GM12873 (cell line): ENCODE measurements around the gene MLH3.

Source experiments
- TF ChIP-seq, protein P1 (sequence below): IDR thresholded peaks from 2 replicates; pipeline ENCODE4 v1.5.1; 2012; ENCODE audit warnings: low read depth, mild to moderate bottlenecking, moderate library complexity, low read length, control low read depth; ENCODE audit not compliant: insufficient read depth; ENCODE audit errors: missing control alignments

The MLH3 gene

DNA sequence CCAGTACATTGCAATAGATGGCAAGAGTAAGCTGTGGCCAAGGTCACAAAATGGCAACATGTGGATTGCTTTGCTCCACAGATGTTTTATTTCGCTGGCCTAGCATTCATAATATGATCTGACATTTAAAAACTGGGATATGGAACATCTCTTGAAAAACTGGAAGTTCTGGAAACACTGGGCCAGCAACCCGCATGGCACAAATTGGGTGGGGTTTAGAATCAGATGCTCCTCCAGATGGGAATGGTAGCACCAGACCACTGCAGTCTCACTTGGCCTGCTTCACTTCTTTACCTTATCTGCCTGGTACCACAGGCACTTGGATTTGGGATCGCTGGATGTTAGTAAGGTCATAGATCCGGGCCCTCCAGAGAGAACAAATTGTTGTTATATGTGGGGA is 28.3 kb upstream of the MLH3 start:
- TF ChIP-seq, protein P1, sequence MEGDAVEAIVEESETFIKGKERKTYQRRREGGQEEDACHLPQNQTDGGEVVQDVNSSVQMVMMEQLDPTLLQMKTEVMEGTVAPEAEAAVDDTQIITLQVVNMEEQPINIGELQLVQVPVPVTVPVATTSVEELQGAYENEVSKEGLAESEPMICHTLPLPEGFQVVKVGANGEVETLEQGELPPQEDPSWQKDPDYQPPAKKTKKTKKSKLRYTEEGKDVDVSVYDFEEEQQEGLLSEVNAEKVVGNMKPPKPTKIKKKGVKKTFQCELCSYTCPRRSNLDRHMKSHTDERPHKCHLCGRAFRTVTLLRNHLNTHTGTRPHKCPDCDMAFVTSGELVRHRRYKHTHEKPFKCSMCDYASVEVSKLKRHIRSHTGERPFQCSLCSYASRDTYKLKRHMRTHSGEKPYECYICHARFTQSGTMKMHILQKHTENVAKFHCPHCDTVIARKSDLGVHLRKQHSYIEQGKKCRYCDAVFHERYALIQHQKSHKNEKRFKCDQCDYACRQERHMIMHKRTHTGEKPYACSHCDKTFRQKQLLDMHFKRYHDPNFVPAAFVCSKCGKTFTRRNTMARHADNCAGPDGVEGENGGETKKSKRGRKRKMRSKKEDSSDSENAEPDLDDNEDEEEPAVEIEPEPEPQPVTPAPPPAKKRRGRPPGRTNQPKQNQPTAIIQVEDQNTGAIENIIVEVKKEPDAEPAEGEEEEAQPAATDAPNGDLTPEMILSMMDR: no peak

DNA sequence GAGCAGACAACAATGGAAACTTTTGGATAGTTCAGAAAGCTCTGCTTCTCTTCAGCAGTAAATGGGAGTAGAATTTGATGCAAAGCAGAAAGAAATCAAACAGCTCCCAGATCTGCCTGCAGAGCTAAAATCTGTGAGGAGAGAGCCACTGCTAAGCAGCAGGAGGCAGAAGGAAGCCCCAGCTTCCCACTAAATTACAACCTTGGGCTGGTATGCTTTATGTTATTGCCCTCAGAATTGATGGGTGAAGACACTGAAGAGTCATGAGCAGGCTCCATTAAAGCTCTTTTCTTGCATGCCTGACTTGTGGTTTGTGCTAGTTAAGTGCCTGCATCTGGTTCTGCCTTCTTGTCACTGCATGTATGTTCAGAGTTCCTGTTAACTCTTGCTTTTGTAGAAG is 26.5 kb upstream of the MLH3 start:
- TF ChIP-seq, protein P1: no peak

DNA sequence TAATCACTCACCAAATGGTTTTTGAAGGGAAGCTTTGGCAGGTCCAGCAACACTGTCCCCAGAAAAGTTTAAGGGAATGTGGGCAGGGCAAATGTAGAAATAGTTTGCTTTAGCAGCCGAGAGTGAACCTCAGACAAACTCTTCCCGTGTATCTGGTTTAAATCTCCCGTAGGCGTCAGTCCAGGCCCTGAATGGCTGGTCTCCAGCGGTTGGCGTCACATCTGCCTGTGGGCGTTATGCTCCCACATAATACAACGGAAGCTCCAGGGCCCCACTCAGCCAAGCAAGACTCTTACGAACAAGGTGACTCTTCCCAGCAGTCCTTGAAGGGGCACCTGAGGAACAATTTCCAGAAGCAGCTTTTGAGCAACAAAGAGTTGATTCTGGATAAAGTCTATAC is 19.1 kb upstream of the MLH3 start:
- TF ChIP-seq, protein P1: no peak

- TF ChIP-seq, protein P1: no peak
Measured at GRCh38 chr14:75069811-75070145, 18.5 kb upstream of the MLH3 start.

GRCh38 chr14:75069121-75069810 is 18.0 kb upstream of the MLH3 start, which contains the start of gene ZC2HC1C:
Gene ZC2HC1C (plus strand): TSS chr14:75069641. CDS start chr14:75070574, 933 bp downstream.
- TF ChIP-seq, protein P1: no peak

DNA sequence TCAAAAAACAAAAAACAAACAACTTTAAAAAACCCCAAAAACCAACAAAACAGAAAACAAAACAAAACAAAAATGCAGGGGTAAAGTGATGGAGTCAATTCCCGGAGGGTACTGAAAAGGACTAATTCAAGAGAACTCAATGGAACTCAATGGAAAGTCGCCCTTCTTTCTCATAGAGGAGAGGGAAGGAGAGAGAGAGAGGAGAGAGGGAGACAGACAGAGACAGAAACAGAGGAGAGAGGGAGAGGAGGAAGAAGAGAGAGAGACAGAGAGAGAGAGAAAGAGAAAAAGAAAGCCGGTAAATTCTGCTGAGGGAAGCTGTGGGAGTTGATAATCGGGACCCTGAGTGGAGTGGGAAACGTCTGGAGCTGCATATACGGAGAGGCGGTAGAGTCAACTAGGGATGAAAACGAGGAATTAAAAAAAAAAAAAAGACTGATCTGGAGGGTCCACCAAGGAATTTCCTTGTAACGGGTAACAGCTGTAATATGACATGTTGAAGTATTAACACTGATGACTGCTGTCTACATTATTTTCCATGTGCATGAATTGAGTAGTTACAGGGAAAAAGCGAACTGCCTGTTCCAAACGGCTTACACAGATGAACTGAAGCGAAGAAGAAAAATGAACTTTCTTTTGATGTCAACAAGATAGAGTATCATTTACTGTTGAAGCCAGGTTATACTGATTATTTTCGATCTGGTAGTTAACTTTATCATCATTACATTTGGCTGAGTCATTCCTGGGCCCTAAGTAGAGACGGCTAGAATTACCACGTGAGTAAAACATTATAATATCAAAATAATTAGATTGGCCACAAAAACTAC is 17.2 kb upstream of the MLH3 start:
- TF ChIP-seq, protein P1: no peak

DNA sequence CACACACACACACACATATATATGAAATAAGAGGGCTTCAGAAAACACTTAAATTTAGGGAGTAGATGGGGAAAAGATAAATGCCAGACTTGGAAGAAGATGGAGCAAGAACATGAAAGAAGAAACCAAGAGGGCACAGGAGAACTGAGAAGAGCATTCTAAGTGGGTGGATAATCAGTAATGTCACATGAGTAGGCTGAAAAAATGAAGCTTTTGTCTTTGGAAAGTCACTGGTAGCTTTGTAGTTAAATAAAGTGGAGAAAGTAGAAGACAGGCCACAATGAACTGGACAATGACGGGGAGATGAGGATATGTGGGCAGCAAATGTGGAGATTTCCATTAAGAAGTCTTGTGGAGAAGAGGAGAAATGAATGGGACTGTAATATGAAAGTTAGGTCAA is 15.9 kb upstream of the MLH3 start:
- TF ChIP-seq, protein P1: no peak
